ENCODE measurements around the gene KIRREL3. TPM values are rescaled to one million over a fixed set of nuclear protein-coding genes. Genes with fewer than 3 reads are reported as not detected.

Gene KIRREL3
- total and polyA plus RNA-seq, 2 of the 8 experiments (the other 6 are each of a cell fraction or from before 2014, with no cell fraction given): 0.29 to 0.32 TPM

- 90% methylated on average over 14 of the region's 14 CpGs; no CpG with 5 or more reads in 1 of the 2 experiments for WGBS, 2 experiments (ENCODE audit: extremely low coverage in 1 of 2, insufficient coverage in 1 of 2, insufficient read length in 1 of 2, insufficient replicate concordance in 2 of 2, low coverage in 1 of 2, low lambda C conversion rate in 2 of 2, missing lambda C conversion rate in 1 of 2)
- peaks cover 0 to 6% (median 2%) of the 10 kb centered on the region in 4 experiments; a peak in 6 of 7 replicates for H3K4me1 ChIP-seq (replicated peaks in 1 of 4; ENCODE audit: control insufficient read depth in 3 of 4, insufficient read depth in 4 of 4, low read length in 3 of 4)
- peak overlapping the region; percentile 57; the same call in 1 of the 2 replicates for H4K8ac ChIP-seq (ENCODE audit: extremely low read depth, insufficient read depth, low read length)
- H4K20me1 ChIP-seq (replicated peaks in 1 of 2; ENCODE audit: control insufficient read depth in 1 of 2, insufficient read depth in 2 of 2, low read length in 2 of 2): no peaks in the 10 kb centered on the region
- H3K4ac ChIP-seq (replicated peaks; ENCODE audit: insufficient read length, low read depth, low read length): no peak overlapping the region
- DNase-seq (ENCODE audit: low read depth in 1 of 2, low spot score in 2 of 2) (no peak), FAIRE-seq (no peak)
- H3K79me2 ChIP-seq (ENCODE audit: control insufficient read depth in 1 of 2, insufficient read depth in 2 of 2, low read length in 2 of 2): no peaks in the 10 kb centered on the region
- no peaks in the 10 kb centered on the region for H3K36me3 ChIP-seq (ENCODE audit: control insufficient read depth in 2 of 4, insufficient read depth in 4 of 4, low read length in 3 of 4)
- H2AK5ac ChIP-seq (ENCODE audit: low read depth, low read length): no peak overlapping the region
- no peaks in the 10 kb centered on the region for H3K9me3 ChIP-seq (ENCODE audit: insufficient read depth in 2 of 2, low read depth in 1 of 2, low read length in 1 of 2)
- H3K14ac ChIP-seq (ENCODE audit: insufficient read length): no peak overlapping the region
- ChIA-PET POLR2A (ENCODE audit: partially characterized antibody) (interaction anchor here (1.3 kb wide), 1 partner anchor 9 kb away, joined by 4 read pairs; no protein-coding TSS in a partner anchor), CTCF (ENCODE audit: partially characterized antibody) (interaction anchor here (0.6 to 4.2 kb wide), 6 partner anchors 12 to 194 kb away, joined by 3 to 37 read pairs (median 4); no protein-coding TSS in a partner anchor)
- H3K23ac ChIP-seq (ENCODE audit: insufficient read length): no peak overlapping the region
- no peak overlapping the region for H2BK20ac ChIP-seq (ENCODE audit: low read length)
- H3K4me2 ChIP-seq (ENCODE audit: insufficient read depth in 1 of 2, low read depth in 2 of 2, low read length in 2 of 2): no peak overlapping the region
- H3K27me3 ChIP-seq (replicated peaks in 1 of 4; ENCODE audit: control insufficient read depth in 3 of 4, extremely low read depth in 1 of 4, insufficient read depth in 3 of 4, low read length in 3 of 4): no peaks in the 10 kb centered on the region
- no peak overlapping the region for H3K4me3 ChIP-seq (ENCODE audit: extremely low read depth in 1 of 4, insufficient read depth in 2 of 4, low read depth in 3 of 4, low read length in 4 of 4)
- no peak overlapping the region for H3K18ac ChIP-seq (ENCODE audit: extremely low read depth, low read length)
- TF ChIP-seq TAF1 (IDR thresholded peaks at IDR 0.05; ENCODE audit: low read depth, low read length) (no peak), SP2 (IDR thresholded peaks at IDR 0.05; ENCODE audit: low read length) (no peak), RXRA (IDR thresholded peaks at IDR 0.05; ENCODE audit: insufficient read depth, low read depth, low read length) (no peak), CTBP2 (IDR thresholded peaks at IDR 0.05; ENCODE audit: borderline replicate concordance, insufficient read depth, insufficient read length, low read length) (no peak), MAX (IDR thresholded peaks at IDR 0.05) (no peak)
- no peak overlapping the region for H4K91ac ChIP-seq (replicated peaks; ENCODE audit: insufficient read length, low read length)
- H2BK120ac ChIP-seq (replicated peaks; ENCODE audit: low read depth, low read length): no peak overlapping the region
- H2BK12ac ChIP-seq (ENCODE audit: low read depth, low read length): no peak overlapping the region
- H4K5ac ChIP-seq (ENCODE audit: insufficient read length, low read depth, low read length): no peak overlapping the region
- H3K56ac ChIP-seq (replicated peaks; ENCODE audit: insufficient read length, low read depth, low read length): no peak overlapping the region
- H3K79me1 ChIP-seq (ENCODE audit: low read depth, low read length): no peaks in the 10 kb centered on the region
- no peak overlapping the region for H3K27ac ChIP-seq (ENCODE audit: low read depth, low read length)
- H2AFZ ChIP-seq (ENCODE audit: low read length): no peak overlapping the region
- no peak overlapping the region for H2BK15ac ChIP-seq (ENCODE audit: low read length)
- H3K23me2 ChIP-seq (ENCODE audit: low read depth, low read length): peaks cover 4% of the 10 kb centered on the region; the same call in 1 of the 2 replicates
- no peak overlapping the region for H3K9ac ChIP-seq (replicated peaks in 1 of 4; ENCODE audit: extremely low read depth in 1 of 4, low read depth in 3 of 4, low read length in 3 of 4)
- no peak overlapping the region for H2BK5ac ChIP-seq (ENCODE audit: low read depth, low read length)
Observed at GRCh38 chr11:126477535-126478305, 522.9 kb downstream of the KIRREL3 start.

Data from H1 (cell line).